ENCODE measurements around the gene TEX28.

DNA sequence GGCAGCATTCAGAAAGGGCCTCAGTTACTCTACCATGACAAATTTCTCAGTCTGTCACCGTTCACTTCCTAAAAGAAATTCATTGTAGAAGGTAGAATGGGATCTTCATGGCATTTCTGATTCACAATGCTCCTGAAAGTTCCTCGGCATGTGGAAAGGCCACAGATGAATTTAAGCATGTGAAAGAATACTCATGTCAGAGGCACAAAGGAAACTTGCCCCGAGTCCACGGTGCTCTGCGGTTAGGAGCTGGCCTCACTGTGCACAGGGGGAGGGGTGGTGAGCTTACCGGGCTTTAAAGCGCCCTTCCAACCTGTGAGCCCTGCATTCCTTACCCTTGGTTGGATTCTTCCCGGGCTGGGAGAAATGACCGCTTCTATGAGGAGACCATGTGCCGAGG is 9.9 kb upstream of the TEX28 start:
- TF ChIP-seq CTCF (conservative IDR thresholded peaks at IDR 0.05; ENCODE audit: low read depth, low read length) (no peak), EZH2 (IDR thresholded peaks at IDR 0.05; ENCODE audit: borderline replicate concordance, low read depth, low read length, poor library complexity, severe bottlenecking) (no peak)
